Measurements from ENCODE around the gene SH3D19.

Gene SH3D19

GRCh38 chr4:151316645-151317044 lies 8.8 kb downstream of the SH3D19 start:
- no peak for TF ChIP-seq CTCF (IDR thresholded peaks at IDR 0.05)

GRCh38 chr4:151315212-151315886 lies 10.1 kb downstream of the SH3D19 start:
- TF ChIP-seq CTCF (IDR thresholded peaks at IDR 0.05) = no peak

- TF ChIP-seq CTCF (IDR thresholded peaks at IDR 0.05) = no peak
Observed at GRCh38 chr4:151314479-151314878, 10.9 kb downstream of the SH3D19 start.

- no peak for TF ChIP-seq CTCF (IDR thresholded peaks at IDR 0.05)
Observed at GRCh38 chr4:151314010-151314355, 11.4 kb downstream of the SH3D19 start.

- no peak for TF ChIP-seq CTCF (IDR thresholded peaks at IDR 0.05)
Observed at GRCh38 chr4:151313306-151314009, 11.9 kb downstream of the SH3D19 start.

GRCh38 chr4:151310124-151310728 lies 15.2 kb downstream of the SH3D19 start:
- no peak for TF ChIP-seq CTCF (IDR thresholded peaks at IDR 0.05)

GRCh38 chr4:151304755-151305154 lies 20.6 kb downstream of the SH3D19 start:
- TF ChIP-seq CTCF (IDR thresholded peaks at IDR 0.05) = no peak
